ENCODE measurements around the gene CLCA2. TPM values are rescaled to one million over a fixed set of nuclear protein-coding genes. Genes with fewer than 3 reads are reported as not detected.
A peak's percentile ranks its signal among the peaks of the same experiment; 100 is the strongest.

Gene CLCA2
- total RNA-seq, 1 donor from 2014 or later = 0.85 TPM

DNA sequence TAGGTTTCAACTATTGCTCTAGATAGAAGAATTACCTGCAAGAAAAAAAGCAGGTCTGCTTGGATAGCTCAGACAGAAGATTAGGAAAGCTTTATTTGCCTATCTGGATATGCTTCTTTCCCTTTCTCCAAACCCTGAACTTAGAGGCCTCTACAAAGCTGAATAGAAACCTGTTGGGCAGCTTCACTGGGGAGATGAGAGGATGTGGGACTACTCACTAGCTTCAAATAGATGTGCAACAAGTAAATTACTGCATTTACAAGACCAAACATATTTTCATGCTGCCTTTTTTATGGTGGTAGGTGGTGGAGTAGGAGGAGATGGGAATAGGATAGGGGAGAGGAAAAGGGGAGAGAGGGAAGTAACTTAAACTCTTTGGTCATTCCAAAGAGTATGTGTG is 6.4 kb downstream of the CLCA2 start:
- peak; percentile 13 for DNase-seq (ENCODE audit: low read depth)

DNA sequence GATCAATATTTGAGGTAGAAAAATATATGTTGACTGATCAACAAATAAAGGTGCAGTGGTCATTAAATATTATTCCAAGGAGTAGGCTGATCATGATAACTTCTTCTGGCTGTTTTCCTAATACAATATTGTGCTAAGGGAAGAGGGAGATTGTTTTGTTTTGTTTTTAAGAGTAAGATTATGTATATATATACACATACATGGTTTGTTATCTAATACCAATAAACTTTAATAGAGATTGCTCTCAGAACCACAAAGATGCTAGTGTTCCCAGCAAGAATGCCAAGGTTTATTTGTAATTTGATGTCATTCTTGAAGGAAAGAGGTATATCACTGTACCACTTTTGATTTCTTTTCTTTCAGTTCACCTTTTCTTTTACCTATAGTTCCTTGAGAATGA is 10.1 kb downstream of the CLCA2 start:
- no peak for DNase-seq (ENCODE audit: low read depth)

DNA sequence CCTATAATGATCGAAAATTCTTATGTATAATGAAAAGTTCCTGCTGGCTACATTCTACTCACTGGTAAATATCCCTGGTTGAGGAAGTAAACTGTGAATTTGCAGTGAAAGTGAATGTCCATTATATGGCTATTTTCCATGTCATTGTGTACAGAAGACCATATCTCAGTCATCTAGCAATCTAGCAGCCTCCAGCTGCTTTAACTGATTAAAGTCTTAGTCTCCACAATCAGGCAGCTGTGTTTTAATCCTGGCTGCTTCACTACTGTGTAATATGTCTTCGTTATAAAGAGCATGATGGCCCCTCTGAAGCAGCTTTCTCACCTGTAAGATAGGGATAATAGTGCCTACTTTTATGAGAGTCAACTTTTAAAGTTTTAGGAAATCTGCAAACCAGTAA is 11.4 kb downstream of the CLCA2 start:
- DNase-seq (ENCODE audit: low read depth) = no peak

DNA sequence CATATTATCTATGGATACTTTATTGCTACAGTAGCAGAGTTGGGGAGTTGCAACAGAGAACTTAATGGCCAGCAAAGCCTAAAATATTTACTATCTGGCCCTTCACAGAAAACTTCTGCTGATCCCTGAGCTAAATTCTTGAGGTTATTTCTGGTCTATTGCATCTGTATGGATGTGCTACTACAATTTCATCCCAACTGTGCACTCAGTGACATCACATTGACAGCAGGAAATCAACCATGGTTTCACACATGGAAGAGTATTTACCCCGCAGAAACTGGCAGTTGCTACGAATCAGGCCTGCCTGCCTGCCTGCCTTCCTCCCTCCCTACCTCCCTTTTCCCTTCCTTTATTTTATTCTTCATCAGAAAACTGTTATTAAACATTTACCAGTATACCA is 12.1 kb downstream of the CLCA2 start:
- peak; percentile 65 for DNase-seq (ENCODE audit: low read depth)

DNA sequence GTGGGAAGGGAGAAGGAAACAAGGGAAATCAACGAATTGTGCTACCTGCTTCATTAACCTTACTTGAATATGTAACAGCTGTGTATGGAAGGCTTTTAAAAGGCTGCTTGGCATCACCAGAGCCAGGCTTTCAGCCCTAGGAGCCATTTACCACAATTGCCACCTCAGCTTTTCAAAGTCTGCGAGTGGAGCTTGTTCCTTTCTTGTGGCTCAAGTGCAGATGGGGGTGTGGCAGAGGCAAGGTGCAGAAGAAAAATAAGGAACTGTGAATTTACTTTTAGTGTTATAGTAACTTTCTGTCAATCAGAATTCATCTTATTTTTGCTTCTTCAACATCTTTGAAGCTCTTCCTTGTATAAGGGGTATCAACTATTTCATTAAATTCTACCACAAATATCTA is 17.6 kb downstream of the CLCA2 start:
- DNase-seq (ENCODE audit: low read depth) = no peak

DNA sequence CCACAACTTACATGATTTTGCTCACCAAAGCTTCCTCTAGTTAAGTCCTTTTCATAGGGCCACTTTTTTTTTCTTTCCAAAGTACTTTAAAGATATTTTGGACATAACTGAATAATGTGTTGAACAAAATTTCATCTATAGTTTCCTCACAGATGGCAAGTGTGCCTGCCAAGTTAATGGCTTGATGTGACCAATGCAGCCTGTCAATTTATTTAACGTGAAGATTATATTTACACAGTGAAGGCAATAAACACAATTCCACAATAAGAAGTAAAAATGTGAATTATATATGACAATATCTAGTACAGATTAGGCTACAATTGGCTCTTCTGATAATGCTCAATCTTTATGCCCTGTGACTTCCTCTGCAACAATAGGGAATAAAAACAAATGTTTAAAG is 18.0 kb downstream of the CLCA2 start:
- no peak for DNase-seq (ENCODE audit: low read depth)

DNA sequence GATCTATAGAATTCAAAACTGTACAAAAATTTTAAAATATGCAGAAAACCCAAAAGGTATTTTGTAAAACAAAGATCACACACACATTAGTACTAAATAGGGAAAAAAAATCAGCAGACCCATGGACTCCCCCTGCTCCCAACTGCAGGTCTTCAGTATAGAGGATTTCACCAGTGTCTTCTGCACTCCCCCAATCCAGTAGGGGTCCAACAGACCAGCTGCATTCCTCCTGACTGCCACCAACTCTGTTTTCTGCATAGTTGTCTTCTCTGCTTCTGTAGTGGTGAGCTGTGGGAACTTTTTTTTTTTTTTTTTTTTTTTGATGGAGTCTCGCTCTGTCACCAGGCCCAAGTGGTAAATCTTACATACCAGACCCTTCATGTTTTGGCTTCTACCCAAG is 21.9 kb downstream of the CLCA2 start:
- DNase-seq (ENCODE audit: low read depth) = no peak

DNA sequence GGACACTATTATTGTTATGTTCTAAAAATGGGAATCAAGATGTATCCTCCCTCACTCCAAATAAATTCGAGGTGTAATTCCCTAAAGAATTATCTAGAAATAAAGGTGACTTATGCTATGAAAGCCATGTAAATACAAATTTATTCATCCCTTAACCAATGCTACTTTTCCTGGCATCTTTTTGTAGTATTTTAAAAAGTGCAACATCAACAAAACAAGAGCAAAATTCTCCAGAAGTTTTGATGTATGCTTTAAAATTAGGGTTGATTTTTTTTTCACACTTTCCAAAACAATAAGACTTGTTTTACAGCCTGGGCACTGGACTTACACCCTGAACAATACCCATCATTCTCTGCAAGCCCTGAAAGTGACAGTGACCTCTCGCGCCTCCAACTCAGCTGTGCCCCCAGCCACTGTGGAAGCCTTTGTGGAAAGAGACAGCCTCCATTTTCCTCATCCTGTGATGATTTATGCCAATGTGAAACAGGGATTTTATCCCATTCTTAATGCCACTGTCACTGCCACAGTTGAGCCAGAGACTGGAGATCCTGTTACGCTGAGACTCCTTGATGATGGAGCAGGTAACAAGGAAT is 23.3 kb downstream of the CLCA2 start:
- no peak for DNase-seq (ENCODE audit: low read depth)

DNA sequence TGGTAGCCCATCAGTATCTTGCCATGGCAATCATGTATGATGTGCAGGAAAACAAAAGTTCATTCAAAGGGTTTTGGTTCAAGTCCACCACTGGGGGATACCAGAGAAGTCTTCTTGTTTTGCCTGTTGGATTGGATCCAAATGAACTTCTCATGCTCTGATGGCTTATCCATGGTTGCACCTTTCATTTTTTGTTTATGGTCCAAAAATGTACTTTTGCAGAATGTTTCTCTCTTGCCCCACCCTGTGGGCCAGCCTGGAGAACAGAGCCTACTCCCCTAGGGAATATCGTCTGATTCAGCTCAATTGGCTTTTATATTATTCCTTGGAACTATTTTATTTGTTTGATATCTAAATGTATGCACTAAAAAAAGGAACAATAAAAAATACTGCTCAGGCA is 24.7 kb downstream of the CLCA2 start:
- DNase-seq (ENCODE audit: low read depth) = no peak

DNA sequence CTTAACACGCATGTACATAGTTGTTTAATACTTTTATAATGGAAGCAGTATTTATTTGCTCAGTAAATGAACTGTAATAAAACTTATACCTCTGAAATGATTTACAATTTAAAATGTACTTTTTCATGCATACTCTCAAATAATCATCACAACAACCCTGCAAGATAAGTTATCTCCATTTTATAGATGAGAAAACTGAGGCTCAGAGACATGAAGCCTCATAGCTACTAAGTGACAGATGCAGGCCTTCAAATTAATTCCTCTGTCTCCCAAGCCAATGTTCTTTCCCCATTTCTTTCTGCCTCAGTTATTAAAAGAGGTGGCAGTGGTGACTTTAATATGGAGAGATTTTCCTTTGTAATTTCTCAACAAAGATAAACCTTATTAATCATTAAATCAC is 25.1 kb downstream of the CLCA2 start:
- DNase-seq (ENCODE audit: low read depth) = no peak

DNA sequence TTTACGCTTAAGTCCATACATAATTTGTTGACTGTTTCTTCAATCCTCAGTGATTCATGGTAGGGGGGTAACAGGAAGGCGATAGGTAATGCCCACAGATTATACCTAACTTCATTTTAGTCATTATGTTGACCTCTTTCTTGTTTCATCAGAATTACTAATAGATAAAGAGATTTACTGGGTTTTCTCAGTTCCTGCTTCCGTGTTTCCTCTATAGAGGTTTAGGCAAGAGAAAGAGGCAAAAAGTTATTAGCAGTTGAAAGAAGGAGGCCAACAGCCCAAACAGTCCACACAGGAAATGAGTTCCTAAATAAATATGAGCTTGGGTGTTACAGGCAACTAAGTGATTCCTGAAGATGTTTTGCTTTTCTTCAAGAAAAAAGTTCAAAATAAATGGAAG is 26.9 kb downstream of the CLCA2 start:
- DNase-seq (ENCODE audit: low read depth) = no peak

DNA sequence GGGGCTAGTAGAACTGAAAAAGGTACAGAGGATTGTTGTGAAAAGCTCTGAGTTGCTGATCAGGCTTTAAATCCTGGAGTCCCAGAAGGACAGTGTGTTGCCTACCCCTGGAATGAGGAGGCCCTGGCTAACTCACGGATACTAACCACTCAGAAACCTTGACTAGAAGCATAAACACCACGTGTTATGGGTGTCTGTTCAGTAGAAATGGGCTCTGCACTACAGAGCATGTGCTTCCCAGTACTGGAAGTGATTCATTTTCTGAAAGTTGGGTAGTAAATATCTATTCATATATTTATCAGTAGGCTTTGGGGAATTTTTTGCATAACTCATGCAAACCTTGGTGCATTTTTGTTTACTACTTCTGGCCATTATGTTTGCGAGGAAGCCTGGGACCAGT is 29.7 kb downstream of the CLCA2 start:
- no peak for DNase-seq (ENCODE audit: low read depth)

DNA sequence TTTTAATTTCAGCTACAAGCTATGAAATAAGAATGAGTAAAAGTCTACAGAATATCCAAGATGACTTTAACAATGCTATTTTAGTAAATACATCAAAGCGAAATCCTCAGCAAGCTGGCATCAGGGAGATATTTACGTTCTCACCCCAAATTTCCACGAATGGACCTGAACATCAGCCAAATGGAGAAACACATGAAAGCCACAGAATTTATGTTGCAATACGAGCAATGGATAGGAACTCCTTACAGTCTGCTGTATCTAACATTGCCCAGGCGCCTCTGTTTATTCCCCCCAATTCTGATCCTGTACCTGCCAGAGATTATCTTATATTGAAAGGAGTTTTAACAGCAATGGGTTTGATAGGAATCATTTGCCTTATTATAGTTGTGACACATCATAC is 31.1 kb downstream of the CLCA2 start:
- no peak for DNase-seq (ENCODE audit: low read depth)

DNA sequence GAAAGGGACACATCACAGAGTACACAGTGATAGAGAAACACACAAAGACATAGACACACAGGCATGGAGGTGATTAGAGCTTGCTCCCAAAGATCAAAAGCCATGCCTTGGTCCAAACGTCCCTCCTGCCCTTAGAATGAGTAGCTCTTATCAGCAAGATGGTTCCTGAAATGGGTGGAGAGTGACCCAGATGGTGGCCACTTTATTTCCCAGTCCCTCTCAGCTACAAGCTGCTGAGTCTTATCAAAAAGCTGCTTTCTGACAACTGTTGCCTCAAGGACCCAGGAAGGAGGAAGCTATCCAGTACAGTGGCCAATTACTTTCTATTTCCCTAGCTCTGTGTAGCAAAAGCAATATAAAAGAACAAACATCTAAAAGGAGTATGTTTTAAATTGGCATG is 37.0 kb downstream of the CLCA2 start:
- DNase-seq (ENCODE audit: low read depth) = no peak

DNA sequence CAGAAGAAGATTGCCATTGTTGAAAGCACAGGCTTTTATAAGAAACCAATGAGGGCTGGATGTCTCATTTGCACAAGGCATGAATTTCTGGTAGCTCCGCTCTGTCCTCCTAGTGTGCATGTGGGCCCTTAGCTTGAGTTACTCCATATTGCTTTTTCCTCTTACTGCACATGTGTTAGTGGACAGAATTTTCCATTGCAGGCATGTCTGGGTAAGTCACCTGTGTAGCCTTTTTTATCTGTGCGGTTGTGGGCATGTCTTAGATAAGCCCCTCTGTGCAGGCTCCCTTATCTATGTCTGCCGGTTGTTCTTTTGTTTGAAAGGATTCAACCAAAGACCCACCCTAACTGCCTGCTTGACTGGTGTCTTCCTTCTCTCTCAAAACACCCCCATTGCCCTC is 37.5 kb downstream of the CLCA2 start:
- DNase-seq (ENCODE audit: low read depth) = no peak

DNA sequence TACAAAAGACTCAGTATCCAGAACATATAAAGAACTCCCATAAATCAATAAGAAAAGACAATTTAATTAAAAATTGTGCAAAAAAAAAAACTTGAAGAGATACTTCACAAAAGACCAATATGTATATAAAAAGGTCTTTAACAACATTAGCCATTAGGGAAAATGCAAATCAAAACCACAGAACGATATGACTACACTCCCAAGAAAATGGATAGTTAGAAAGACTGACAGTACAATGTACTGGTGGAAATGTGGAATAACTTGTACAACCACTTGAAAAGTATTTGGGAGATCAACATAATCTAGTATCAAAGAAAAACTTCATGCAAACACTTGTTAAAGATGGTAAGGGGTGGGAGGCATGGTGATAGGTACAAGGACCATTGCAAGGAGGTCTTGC is 40.8 kb downstream of the CLCA2 start:
- DNase-seq (ENCODE audit: low read depth) = no peak

DNA sequence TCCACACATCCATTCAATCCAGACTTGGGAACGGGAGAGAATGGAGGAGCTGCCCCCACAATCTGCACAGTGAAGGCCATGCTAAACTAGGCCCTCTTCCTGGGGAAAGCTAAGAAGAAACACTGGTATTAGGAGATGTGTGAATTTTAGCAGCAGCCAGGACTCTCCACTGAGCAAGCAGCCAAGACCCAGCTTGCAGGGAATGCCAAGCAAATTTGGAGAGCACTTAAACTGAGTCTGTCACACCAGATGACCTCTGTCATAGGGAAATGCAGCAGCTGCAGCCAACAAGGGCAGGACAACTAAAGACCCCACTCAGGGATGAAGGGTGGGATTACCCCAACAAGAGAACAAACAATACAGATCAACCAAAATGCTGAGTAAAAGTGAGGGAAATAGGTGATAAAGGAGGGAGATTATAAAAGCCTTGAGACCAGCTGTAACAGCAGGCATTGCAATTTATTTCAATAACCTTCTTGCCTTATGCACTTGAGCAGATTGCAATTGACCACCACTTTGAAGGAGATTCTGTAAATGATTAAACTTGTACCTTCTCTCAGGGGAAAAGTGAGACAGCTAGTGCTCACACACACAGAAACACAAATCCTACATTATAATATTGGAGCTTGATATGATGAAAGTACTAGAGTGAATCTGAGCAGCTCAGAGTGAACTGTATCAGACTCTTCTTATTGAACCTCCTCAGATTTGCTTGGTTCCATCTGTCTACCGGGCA is 42.3 kb downstream of the CLCA2 start:
- peak; percentile 63 for DNase-seq (ENCODE audit: low read depth)

DNA sequence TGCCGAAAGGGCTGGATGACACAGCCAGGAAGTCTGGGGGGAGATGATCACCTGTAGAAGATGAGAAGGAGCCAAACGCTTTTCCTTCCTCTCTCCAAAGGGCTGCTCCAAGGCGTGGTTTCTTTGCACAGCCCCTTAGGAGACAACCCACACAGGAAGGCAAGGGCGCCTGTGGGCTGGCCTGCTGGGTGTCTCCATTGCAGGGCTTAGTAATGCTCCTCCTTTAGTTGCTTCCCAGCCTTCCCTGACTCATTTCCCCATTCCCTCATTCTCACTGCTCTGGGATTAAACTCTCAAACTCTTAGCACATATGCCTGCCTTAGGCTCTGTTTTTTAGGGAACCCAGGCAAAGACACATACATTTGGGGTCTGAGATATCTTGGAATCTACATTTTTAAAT is 43.0 kb downstream of the CLCA2 start:
- peak; percentile 19 for DNase-seq (ENCODE audit: low read depth)

DNA sequence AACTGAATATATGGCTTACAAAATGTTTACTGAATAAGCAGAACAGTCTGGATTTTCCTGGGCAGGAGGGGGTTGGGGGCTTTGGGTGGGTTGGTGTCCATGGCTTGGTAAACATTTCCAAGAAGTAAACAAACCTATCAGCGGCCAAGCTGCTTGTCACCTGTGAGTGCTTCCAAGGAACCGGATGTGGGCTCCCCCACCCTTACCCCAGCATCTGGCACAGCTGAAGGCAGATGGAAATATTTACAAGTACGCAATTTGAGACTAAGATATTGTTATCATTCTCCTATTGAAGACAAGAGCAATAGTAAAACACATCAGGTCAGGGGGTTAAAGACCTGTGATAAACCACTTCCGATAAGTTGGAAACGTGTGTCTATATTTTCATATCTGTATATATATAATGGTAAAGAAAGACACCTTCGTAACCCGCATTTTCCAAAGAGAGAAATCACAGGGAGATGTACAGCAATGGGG is 44.6 kb downstream of the CLCA2 start, which contains the start of gene CLCA1:
Gene CLCA1, plus strand, starts transcription at position 427 of the 477 bp plus-strand sequence. Its CDS starts 45 bp downstream, at position 472.
- no peak for DNase-seq (ENCODE audit: low read depth)

DNA sequence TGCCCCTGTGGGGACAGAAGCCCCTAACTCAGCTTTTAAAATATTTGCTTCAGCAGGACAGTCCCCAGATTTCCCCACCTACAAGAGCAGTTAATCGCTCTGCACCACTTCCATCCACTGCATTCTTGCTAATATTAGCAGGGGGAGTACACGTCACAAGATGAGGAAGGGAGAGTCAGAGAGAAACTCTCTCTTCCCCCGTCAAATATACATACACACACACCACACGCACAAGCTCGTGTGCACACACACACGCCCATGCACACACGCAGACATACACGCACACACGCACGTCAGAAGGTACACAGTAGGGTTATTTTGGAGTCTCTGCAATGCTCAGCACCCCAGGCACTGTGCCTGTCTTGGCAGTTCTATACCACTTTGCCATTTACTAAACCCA is 46.9 kb downstream of the CLCA2 start:
- DNase-seq (ENCODE audit: low read depth) = no peak

DNA sequence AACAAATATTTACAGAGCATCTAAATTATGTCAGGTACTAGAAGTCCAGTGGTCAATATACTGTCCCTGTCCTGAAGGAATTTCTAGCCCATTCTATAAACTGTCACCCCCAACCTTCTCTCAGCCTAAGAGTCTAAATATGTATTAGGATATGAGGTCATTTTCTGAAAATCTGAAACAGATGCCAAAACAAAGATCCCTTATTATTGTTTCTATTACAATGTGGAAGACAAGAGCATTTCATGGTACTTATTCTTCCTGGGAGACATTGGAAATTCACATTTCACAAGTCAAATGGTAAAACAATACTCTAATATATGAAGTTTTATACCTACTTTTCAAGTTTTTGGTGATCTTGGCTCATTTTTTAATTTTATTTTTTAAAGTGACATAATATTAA is 47.3 kb downstream of the CLCA2 start:
- no peak for DNase-seq (ENCODE audit: low read depth)

DNA sequence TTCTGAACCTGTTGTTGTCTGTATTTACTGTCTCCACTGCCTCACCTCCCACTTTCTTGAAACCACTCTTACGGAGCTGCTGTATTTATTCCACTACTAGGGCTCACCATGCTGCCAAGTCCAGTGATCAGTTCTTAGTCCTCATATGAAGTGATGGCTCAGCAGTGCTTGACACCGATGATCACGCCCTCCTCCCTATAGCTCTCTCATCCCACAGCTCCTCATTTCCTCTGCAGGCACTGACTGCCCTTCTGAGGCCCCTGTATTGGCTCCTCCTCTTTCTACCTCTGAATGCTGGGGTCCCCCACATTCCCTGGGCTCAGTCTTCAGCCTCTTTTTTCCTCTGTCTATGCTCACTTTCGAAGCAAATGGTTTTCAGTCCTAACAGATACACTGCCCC is 48.2 kb downstream of the CLCA2 start:
- DNase-seq (ENCODE audit: low read depth) = no peak

DNA sequence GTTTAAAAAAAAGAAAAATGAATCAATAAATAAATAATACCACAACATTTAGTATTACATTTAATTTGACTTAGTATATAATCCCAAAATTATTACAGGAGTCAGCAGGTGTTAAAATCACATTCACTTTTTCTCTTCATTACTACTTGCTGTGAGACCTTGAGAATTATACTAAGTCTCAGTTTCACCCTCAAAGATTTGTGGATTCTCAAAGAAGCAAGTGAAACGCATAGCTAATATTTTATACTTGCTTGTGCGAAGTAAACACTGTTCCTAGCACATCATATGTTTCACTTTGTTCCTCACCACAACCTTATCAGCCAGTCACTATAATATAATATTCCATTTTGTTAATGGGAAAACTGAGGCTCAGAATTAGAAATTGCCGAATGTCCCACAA is 48.8 kb downstream of the CLCA2 start:
- no peak for DNase-seq (ENCODE audit: low read depth)

DNA sequence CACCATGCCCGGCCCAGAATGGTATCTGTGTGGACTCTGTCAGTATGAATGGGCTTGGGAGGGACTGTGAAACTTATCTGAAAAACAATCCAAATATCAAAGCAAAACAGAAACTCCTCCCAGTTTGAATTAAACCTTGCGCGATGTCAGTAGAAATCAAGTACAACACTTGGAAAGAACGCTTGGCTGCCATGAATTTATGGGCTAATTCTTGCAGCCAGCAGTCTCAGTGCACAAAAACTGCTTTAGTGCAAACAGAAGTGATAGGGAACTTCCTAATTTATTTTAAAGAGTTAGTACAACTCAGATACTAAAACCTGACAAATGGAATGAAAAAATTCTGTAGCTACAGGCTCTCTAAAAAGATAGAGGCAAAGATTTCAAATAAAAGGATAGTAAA is 53.3 kb downstream of the CLCA2 start:
- DNase-seq (ENCODE audit: low read depth) = no peak
